A673 (cell line): ENCODE data around the gene USHBP1. TPM values are rescaled to one million over a fixed set of nuclear protein-coding genes. Genes with fewer than 3 reads are reported as not detected.

ENCODE experiments used
- BruUV-seq: library from RNA; stranded (reverse); fragments of 400-500 nt; replicated peaks from 2 replicates; lab custom pipeline; 2021; lab: Mats Ljungman, UMichigan
- CTCF ChIA-PET: fragments of 300-600 bp; sonication (Branson Sonifier 250); formaldehyde crosslinking; loops from one replicate; lab custom pipeline; 2022; ENCODE audit warnings: antibody characterized with exemption; lab: Charles Lee
- POLR2A ChIA-PET: fragments of 300-600 bp; sonication (Branson Sonifier 250); formaldehyde crosslinking; loops from one replicate; lab custom pipeline; 2022; ENCODE audit warnings: antibody characterized with exemption; ENCODE audit not compliant: low non-redundant PET; lab: Charles Lee
- DNase-seq: peaks from one replicate; pipeline ENCODE4 v3.0.0-alpha.2; 2015; ENCODE audit warnings: low spot score
- H3K27ac ChIP-seq: fragments of 200-600 bp; sonication (generic); 2 replicates; pipeline ENCODE4 v1.5.1; 2016; ENCODE audit warnings: mixed run types, low read depth, mild to moderate bottlenecking, mixed read lengths, antibody characterized with exemption, low read length; ENCODE audit not compliant: poor library complexity, severe bottlenecking
- H3K27me3 ChIP-seq: fragments of 200-600 bp; sonication (generic); replicated peaks from 2 replicates; pipeline ENCODE4 v1.6.1; 2017; ENCODE audit warnings: mixed run types, low read depth, mild to moderate bottlenecking, mixed read lengths, antibody characterized with exemption, low read length; ENCODE audit not compliant: insufficient read depth, poor library complexity
- H3K36me3 ChIP-seq: fragments of 200-600 bp; sonication (generic); 2 replicates; pipeline ENCODE4 v1.6.1; 2016; ENCODE audit warnings: mixed run types, mild to moderate bottlenecking, mixed read lengths, antibody characterized with exemption, low read length; ENCODE audit not compliant: insufficient read depth, poor library complexity, severe bottlenecking
- H3K4me1 ChIP-seq: fragments of 200-600 bp; sonication (generic); 2 replicates; pipeline ENCODE4 v1.6.1; 2017; ENCODE audit warnings: mixed run types, mild to moderate bottlenecking, mixed read lengths, antibody characterized with exemption, low read length; ENCODE audit not compliant: insufficient read depth, poor library complexity, severe bottlenecking
- H3K4me3 ChIP-seq: fragments of 200-600 bp; sonication (generic); 2 replicates; pipeline ENCODE4 v1.5.1; 2016; ENCODE audit warnings: low read depth, mixed run types, mild to moderate bottlenecking, mixed read lengths, low read length; ENCODE audit not compliant: poor library complexity, severe bottlenecking
- H3K9me3 ChIP-seq: fragments of 200-600 bp; sonication (generic); 2 replicates; pipeline ENCODE4 v1.6.1; 2016; ENCODE audit warnings: mixed run types, low read depth, mild to moderate bottlenecking, mixed read lengths, antibody characterized with exemption, low read length; ENCODE audit not compliant: poor library complexity, severe bottlenecking
- EZH2 ChIP-seq: fragments of 200-600 bp; sonication (generic); IDR thresholded peaks from 2 replicates; pipeline ENCODE4 v1.6.1; 2017; ENCODE audit warnings: borderline replicate concordance, low read depth, mild to moderate bottlenecking, mixed read lengths, antibody characterized with exemption, low read length; ENCODE audit not compliant: poor library complexity, severe bottlenecking
- intact Hi-C: fragments of 100-400 bp; cut with micrococcal nuclease; formaldehyde crosslinking; loops from one replicate; pipeline ENCODE4 v1.10.0; 2022; ENCODE audit not compliant: unreplicated experiment
- total RNA-seq: library from RNA; stranded (reverse); gene quantifications from 2 replicates; pipeline ENCODE4 v1.2.3, GENCODE V29; 2021
- TF ChIP-seq, protein P1 (sequence below): fragments of 300-800, 200-600 bp; sonication (generic); conservative IDR thresholded peaks from 2 replicates; pipeline ENCODE4 v1.5.1; 2017; ENCODE audit warnings: low read depth, mild to moderate bottlenecking, antibody characterized with exemption, low read length, moderate library complexity, mixed read lengths

Gene USHBP1
- total RNA-seq, 1 experiment from 2014 or later, result not detected

DNA sequence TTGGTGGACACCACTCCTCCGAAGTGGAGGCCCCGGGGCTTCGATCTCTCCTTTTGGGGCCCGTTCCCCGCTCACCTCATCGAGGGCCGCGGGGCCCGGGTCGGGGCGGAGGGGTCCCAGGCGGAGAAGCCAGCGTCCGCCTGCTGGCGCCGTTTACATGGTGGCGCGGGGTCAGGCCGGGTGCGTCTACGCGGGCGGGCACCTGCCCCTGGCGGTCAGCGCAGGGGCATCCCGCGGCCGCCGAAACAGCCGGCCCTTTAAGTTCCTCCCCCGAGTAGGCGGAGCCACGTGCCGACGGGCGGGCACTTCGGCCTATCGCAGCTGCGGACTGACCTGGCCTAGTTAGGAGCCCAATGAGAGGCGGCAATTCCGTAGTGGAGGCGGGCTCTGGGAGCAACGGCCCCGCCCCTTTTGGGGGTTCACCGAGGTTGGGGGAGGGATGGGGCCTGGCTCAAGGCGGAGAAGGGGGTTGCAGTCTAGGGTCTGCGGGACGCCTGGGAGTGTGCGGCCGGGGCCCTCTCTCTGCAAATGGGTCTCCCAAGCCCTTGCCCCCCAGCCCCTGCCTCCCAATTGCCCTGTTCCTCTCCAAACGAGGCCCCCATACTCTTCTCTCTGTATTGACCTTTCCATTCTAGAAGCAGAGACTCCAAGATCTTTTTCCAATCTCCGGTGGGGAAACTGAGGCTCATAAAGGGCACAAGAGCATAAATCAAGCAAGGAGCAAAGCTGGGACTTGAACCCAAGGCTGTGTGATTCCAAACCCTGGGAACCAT, 38.8 kb upstream of the USHBP1 start, which contains the start of gene ABHD8:
TSS of gene ABHD8 (minus strand) at position 259 of the 773 bp plus-strand sequence. CDS start 1,809 bp downstream, outside the sequence.
- no TSS peak for BruUV-seq

DNA sequence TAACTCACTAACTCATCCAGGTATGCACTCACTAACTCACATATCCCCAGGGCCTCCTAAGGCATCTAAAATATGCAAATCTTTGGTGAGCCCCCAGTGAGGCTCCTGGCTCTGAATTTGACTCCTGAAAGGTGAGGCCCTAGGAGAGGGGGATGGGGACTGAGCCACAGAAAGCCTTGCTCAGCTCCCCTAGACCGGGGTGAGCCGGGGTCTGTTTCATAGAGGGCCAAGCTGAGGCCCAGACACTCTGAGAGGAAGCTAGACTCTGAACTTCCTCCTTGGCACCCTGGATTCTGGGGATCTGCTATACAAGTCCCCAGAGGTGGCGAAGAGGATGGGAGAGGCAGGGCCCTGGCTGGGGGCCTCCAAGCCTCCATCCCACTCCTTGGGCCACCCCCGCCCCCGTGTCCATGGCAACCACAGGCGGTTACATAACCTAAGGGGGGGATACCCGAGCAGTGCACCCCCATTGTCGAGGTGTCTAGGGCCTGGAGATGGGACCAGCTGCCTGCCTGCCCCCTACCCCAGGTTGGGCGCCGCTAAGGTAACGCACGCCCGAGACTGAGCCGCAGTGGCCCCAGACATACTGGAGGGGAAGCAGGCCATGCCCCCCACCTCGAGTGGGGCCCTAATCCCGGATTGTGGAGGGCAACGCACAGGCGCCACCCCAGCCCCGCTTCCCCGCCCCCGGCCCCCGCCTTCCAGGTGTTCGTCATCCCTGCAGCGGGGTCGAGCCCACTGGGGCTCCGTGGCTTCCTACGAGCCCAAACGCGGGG, 38.0 kb upstream of the USHBP1 start:
- Histone ChIP-seq H3K4me1 (peaks cover 19% of the 10 kb centered on the region), H3K9me3 (no peaks in the 10 kb centered on the region), H3K27me3 (no peaks in the 10 kb centered on the region), H3K4me3 (peak overlapping the region; percentile 86), H3K36me3 (peaks cover 6% of the 10 kb centered on the region), H3K27ac (peak overlapping the region; percentile 85)
- TF ChIP-seq, protein P1, sequence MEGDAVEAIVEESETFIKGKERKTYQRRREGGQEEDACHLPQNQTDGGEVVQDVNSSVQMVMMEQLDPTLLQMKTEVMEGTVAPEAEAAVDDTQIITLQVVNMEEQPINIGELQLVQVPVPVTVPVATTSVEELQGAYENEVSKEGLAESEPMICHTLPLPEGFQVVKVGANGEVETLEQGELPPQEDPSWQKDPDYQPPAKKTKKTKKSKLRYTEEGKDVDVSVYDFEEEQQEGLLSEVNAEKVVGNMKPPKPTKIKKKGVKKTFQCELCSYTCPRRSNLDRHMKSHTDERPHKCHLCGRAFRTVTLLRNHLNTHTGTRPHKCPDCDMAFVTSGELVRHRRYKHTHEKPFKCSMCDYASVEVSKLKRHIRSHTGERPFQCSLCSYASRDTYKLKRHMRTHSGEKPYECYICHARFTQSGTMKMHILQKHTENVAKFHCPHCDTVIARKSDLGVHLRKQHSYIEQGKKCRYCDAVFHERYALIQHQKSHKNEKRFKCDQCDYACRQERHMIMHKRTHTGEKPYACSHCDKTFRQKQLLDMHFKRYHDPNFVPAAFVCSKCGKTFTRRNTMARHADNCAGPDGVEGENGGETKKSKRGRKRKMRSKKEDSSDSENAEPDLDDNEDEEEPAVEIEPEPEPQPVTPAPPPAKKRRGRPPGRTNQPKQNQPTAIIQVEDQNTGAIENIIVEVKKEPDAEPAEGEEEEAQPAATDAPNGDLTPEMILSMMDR, result no peak
- TF ChIP-seq EZH2, result no peak
- intact Hi-C loops, result no loop called here
- CTCF ChIA-PET, result no interaction called here
- no peak for DNase-seq
- POLR2A ChIA-PET, result interaction anchor here (0.7 kb wide), 1 partner anchor 1166 kb away, joined by 4 read pairs; no protein-coding TSS in a partner anchor
- BruUV-seq, result no TSS peak

More for the DNA sequence above, 38.8 kb upstream of the USHBP1 start, which contains the start of gene ABHD8:
- Histone ChIP-seq H3K4me1 (peaks cover 19% of the 10 kb centered on the region), H3K9me3 (no peaks in the 10 kb centered on the region), H3K36me3 (peaks cover 4% of the 10 kb centered on the region), H3K4me3 (peak within 1 kb of the TSS; percentile 86), H3K27me3 (no peaks in the 10 kb centered on the region), H3K27ac (peak within 1 kb of the TSS; percentile 85)
- DNase-seq, result peak; percentile 96
- ChIA-PET POLR2A (interaction anchor here (0.7 kb wide), 1 partner anchor 1165 kb away, joined by 4 read pairs; no protein-coding TSS in a partner anchor), CTCF (no interaction called here)
- intact Hi-C loops, result no loop called here
- TF ChIP-seq EZH2, result no peak
- TF ChIP-seq, protein P1, result 0 out of 2 replicates have a peak, but pooled peaks have one; percentile 34

DNA sequence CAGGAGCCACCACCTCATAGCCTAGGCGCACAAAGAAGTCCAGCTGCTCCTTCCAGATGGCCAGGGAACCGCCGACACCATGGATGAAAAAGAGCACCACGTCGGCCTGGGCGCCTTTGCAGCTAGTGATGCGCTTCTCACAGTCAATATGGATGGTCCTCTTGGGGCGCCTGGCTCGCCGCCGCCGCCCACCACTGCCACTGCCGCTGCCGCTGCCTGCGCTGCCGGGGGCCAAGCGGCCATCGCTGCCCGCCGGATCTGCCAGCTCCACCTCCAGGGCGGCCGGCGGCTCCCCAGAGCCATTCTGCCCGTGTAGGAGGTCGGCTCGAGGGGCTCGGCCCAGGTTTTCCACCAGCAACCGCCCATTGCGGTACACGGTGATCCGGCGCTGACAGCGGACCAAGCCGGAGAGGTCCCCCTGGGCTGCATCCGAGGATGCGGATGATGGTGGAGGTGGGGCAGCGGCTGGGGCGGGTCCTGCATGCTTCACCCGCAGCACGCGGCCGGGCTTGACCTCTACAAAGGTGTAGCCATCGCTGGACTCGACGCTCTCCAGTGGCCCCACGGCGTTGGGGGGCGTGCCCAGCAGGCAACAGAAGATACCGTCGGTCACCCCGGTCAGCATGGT, 36.6 kb upstream of the USHBP1 start:
- ChIA-PET POLR2A (no interaction called here), CTCF (no interaction called here)
- intact Hi-C loops, result no loop called here
- no peak for DNase-seq
- Histone ChIP-seq H3K36me3 (peaks cover 11% of the 10 kb centered on the region), H3K27ac (no peak overlapping the region), H3K4me3 (no peak overlapping the region), H3K27me3 (no peaks in the 10 kb centered on the region), H3K9me3 (no peaks in the 10 kb centered on the region), H3K4me1 (peaks cover 19% of the 10 kb centered on the region)
- no TSS peak for BruUV-seq
- no peak for TF ChIP-seq EZH2
- TF ChIP-seq, protein P1, result no peak
